Fibroblast of villous mesenchyme (primary cell): ENCODE measurements around the gene MYOZ3. TPM values are rescaled to one million over a fixed set of nuclear protein-coding genes. Genes with fewer than 3 reads are reported as not detected.

Experiments used
- DNase-seq: peaks from one replicate; pipeline ENCODE4 v3.0.0-alpha.2; 2010; ENCODE audit warnings: low read depth
- H3K4me3 ChIP-seq: 2 replicates; pipeline ENCODE4 v1.5.1; 2011; ENCODE audit warnings: low read depth, mild to moderate bottlenecking, low read length
- total RNA-seq: library from RNA; depleted of rRNA; stranded (reverse); fragments of >200 nt; gene quantifications from 2 replicates; pipeline ENCODE4 v1.2.3, GENCODE V29; 2012
- TF ChIP-seq, protein P1 (sequence below): IDR thresholded peaks from 2 replicates; pipeline ENCODE4 v1.5.1; 2012; ENCODE audit warnings: low read depth, mild to moderate bottlenecking, low read length; ENCODE audit not compliant: insufficient read depth

MYOZ3 gene
- total RNA-seq, 1 donor: under 0.01 TPM

- no peak overlapping the region for H3K4me3 ChIP-seq
- TF ChIP-seq, protein P1, sequence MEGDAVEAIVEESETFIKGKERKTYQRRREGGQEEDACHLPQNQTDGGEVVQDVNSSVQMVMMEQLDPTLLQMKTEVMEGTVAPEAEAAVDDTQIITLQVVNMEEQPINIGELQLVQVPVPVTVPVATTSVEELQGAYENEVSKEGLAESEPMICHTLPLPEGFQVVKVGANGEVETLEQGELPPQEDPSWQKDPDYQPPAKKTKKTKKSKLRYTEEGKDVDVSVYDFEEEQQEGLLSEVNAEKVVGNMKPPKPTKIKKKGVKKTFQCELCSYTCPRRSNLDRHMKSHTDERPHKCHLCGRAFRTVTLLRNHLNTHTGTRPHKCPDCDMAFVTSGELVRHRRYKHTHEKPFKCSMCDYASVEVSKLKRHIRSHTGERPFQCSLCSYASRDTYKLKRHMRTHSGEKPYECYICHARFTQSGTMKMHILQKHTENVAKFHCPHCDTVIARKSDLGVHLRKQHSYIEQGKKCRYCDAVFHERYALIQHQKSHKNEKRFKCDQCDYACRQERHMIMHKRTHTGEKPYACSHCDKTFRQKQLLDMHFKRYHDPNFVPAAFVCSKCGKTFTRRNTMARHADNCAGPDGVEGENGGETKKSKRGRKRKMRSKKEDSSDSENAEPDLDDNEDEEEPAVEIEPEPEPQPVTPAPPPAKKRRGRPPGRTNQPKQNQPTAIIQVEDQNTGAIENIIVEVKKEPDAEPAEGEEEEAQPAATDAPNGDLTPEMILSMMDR: peak; percentile 35
- DNase-seq: no peak
Observed at GRCh38 chr5:150653145-150653761, 7.8 kb upstream of the MYOZ3 start.

GRCh38 chr5:150653762-150654556, 7.1 kb upstream of the MYOZ3 start:
- no peak overlapping the region for H3K4me3 ChIP-seq
- TF ChIP-seq, protein P1: no peak
- no peak for DNase-seq

- TF ChIP-seq, protein P1: no peak
- H3K4me3 ChIP-seq: no peak overlapping the region
- no peak for DNase-seq
Observed at GRCh38 chr5:150655221-150655620, 5.8 kb upstream of the MYOZ3 start.

GRCh38 chr5:150656191-150657132, 4.6 kb upstream of the MYOZ3 start:
- DNase-seq: no peak
- peak overlapping the region; percentile 57 for H3K4me3 ChIP-seq
- TF ChIP-seq, protein P1: peak; percentile 40

DNA sequence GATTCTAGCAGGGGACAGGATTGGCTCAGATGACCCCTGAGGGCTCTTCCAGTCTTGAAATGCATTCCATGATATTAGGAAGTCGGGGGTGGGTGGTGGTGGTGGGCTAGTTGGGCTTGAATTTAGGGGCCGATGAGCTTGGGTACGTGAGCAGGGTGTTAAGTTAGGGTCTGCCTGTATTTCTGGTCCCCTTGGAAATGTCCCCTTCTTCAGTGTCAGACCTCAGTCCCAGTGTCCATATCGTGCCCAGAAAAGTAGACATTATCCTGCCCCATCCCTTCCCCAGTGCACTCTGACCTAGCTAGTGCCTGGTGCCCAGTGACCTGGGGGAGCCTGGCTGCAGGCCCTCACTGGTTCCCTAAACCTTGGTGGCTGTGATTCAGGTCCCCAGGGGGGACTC, 2.9 kb upstream of the MYOZ3 start:
- TF ChIP-seq, protein P1: no peak
- no peak overlapping the region for H3K4me3 ChIP-seq
- DNase-seq: no peak

DNA sequence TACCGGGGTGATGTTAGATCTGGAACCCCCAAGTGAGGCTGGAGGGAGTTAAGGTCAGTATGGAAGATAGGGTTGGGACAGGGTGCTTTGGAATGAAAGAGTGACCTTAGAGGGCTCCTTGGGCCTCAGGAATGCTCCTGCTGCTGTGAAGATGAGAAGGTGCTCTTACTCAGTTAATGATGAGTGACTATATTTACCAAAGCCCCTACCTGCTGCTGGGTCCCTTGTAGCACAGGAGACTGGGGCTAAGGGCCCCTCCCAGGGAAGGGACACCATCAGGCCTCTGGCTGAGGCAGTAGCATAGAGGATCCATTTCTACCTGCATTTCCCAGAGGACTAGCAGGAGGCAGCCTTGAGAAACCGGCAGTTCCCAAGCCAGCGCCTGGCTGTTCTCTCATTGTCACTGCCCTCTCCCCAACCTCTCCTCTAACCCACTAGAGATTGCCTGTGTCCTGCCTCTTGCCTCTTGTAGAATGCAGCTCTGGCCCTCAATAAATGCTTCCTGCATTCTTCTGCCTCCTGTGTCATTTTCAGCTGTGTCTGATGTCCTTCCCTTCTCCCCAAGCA, 2.3 kb upstream of the MYOZ3 start:
- TF ChIP-seq, protein P1: no peak
- DNase-seq: no peak
- no peak overlapping the region for H3K4me3 ChIP-seq
